Liver (tissue), 9 donors: ENCODE results near the gene RAI14. TPM values are rescaled to one million over a fixed set of nuclear protein-coding genes. Genes with fewer than 3 reads are reported as not detected.

Source experiments
- DNase-seq: peaks from one replicate; pipeline ENCODE4 v3.0.0-alpha.2; 2017; ENCODE audit warnings: low spot score
- H3K27ac ChIP-seq, 2 donors: one replicate each; pipeline ENCODE4 v1.7.0; 2013; ENCODE audit warnings: inconsistent platforms in 2 of 2, low read length in 2 of 2, control low read depth in 1 of 2, low read depth in 1 of 2, mild to moderate bottlenecking in 1 of 2
- H3K27me3 ChIP-seq, 4 donors: one replicate each; pipeline versions ENCODE4 v1.6.1 to v1.7.0; 2013; ENCODE audit warnings: low read length in 3 of 4, inconsistent platforms in 1 of 4, mild to moderate bottlenecking in 1 of 4, moderate library complexity in 1 of 4; ENCODE audit not compliant: control insufficient read depth in 4 of 4, insufficient read depth in 4 of 4
- H3K36me3 ChIP-seq, 4 donors: one replicate each; pipeline versions ENCODE4 v1.6.1 to v1.7.0; 2013; ENCODE audit warnings: low read length in 3 of 4, mild to moderate bottlenecking in 3 of 4, low read depth in 1 of 4, moderate library complexity in 1 of 4; ENCODE audit not compliant: control insufficient read depth in 4 of 4, insufficient read depth in 3 of 4
- H3K4me1 ChIP-seq, 4 donors: one replicate each; pipeline versions ENCODE4 v1.6.1 to v1.7.0; 2013; ENCODE audit warnings: low read length in 3 of 4, mild to moderate bottlenecking in 3 of 4, moderate library complexity in 1 of 4; ENCODE audit not compliant: control insufficient read depth in 4 of 4, insufficient read depth in 4 of 4
- H3K4me3 ChIP-seq, 3 donors: one replicate each; pipeline versions ENCODE4 v1.6.1 to v1.7.0; 2013; ENCODE audit warnings: low read length in 3 of 3, control low read depth in 1 of 3, low read depth in 1 of 3, mild to moderate bottlenecking in 1 of 3
- H3K9ac ChIP-seq, 2 donors: one replicate each; pipeline ENCODE4 v1.7.0; 2013; ENCODE audit warnings: low read length in 2 of 2, mild to moderate bottlenecking in 2 of 2, moderate library complexity in 2 of 2, control low read depth in 1 of 2, low read depth in 1 of 2
- H3K9me3 ChIP-seq, 4 donors: one replicate each; pipeline versions ENCODE4 v1.6.1 to v1.7.0; 2013; ENCODE audit warnings: low read length in 3 of 4; ENCODE audit not compliant: control insufficient read depth in 4 of 4
- EGR1 ChIP-seq, 2 donors: IDR thresholded peaks; 2 replicates each; pipeline ENCODE4 v1.6.1; 2016 to 2018; ENCODE audit warnings: antibody characterized with exemption in 2 of 2, low read depth in 2 of 2
- FOXA1 ChIP-seq: IDR thresholded peaks from 2 replicates; pipeline ENCODE4 v1.6.1; 2016; ENCODE audit warnings: antibody characterized with exemption
- FOXA2 ChIP-seq: IDR thresholded peaks from 2 replicates; pipeline ENCODE4 v1.6.1; 2016; ENCODE audit warnings: antibody characterized with exemption
- GABPA ChIP-seq, 2 donors: IDR thresholded peaks in 1 of 2; conservative IDR thresholded peaks in 1 of 2; 2 replicates each; pipeline ENCODE4 v1.6.1; 2016; ENCODE audit warnings: antibody characterized with exemption in 2 of 2, mild to moderate bottlenecking in 1 of 2, moderate library complexity in 1 of 2
- HNF4A ChIP-seq, 2 donors: conservative IDR thresholded peaks; 2 replicates each; pipeline ENCODE4 v1.6.1; 2016; ENCODE audit warnings: antibody characterized with exemption in 2 of 2, mild to moderate bottlenecking in 2 of 2
- HNF4G ChIP-seq: IDR thresholded peaks from 2 replicates; pipeline ENCODE4 v1.6.1; 2016; ENCODE audit warnings: antibody characterized with exemption
- JUND ChIP-seq, 2 donors: IDR thresholded peaks; 2 replicates each; pipeline ENCODE4 v1.6.1; 2016; ENCODE audit warnings: antibody characterized with exemption in 2 of 2
- MAX ChIP-seq: IDR thresholded peaks from 2 replicates; pipeline ENCODE4 v1.6.1; 2016; ENCODE audit warnings: antibody characterized with exemption
- RAD21 ChIP-seq, 2 donors: IDR thresholded peaks; 2 replicates each; pipeline ENCODE4 v1.6.1; 2016; ENCODE audit warnings: antibody characterized with exemption in 2 of 2, mild to moderate bottlenecking in 2 of 2
- RXRA ChIP-seq, 2 donors: IDR thresholded peaks; 2 replicates each; pipeline ENCODE4 v1.6.1; 2017 to 2018; ENCODE audit warnings: antibody characterized with exemption in 2 of 2, mild to moderate bottlenecking in 1 of 2
- SP1 ChIP-seq: IDR thresholded peaks from 2 replicates; pipeline ENCODE4 v1.6.1; 2018; ENCODE audit warnings: antibody characterized with exemption, mild to moderate bottlenecking
- TAF1 ChIP-seq: conservative IDR thresholded peaks from 2 replicates; pipeline ENCODE4 v1.6.1; 2016; ENCODE audit warnings: antibody characterized with exemption, mild to moderate bottlenecking
- YY1 ChIP-seq: IDR thresholded peaks from 2 replicates; pipeline ENCODE4 v1.6.1; 2016; ENCODE audit warnings: antibody characterized with exemption, mild to moderate bottlenecking
- ZBTB33 ChIP-seq: IDR thresholded peaks from 2 replicates; pipeline ENCODE4 v1.6.1; 2016; ENCODE audit warnings: antibody characterized with exemption
- WGBS: extraction: QIAGEN DNeasy Blood & Tissue Kit; methylation state at CpG from one replicate; pipeline ENCODE4 v1.1.7; 2013; 5-methylcytosine and 5-hydroxymethylcytosine counted together
- polyA plus RNA-seq, 2 donors: library from polyadenylated mRNA; stranded (reverse) in 1 of 2; unstranded in 1 of 2; fragments of 200-250 nt in 1 of 2; fragments of >200 nt in 1 of 2; fragmentation: Nextera tagmentation in 1 of 2; extraction: Ambion mirVana in 1 of 2; gene quantifications; one replicate each; pipeline versions ENCODE4 v1.2.1 to v1.2.3, GENCODE V29; 2013 to 2015
- total RNA-seq, 2 donors: library from RNA; depleted of rRNA; stranded (reverse); fragments of >200 nt; gene quantifications; one replicate each; pipeline ENCODE4 v1.2.3, GENCODE V29; 2014
- TF ChIP-seq, protein P1 (sequence below): IDR thresholded peaks from 2 replicates; pipeline ENCODE4 v1.6.1; 2016; ENCODE audit warnings: antibody characterized with exemption, mild to moderate bottlenecking
- TF ChIP-seq, protein P2 (sequence below): IDR thresholded peaks from 2 replicates; pipeline ENCODE4 v1.6.1; 2016; ENCODE audit warnings: antibody characterized with exemption
- donor health status: healthy.
- donor health status: healthy.
- donor health status: healthy.
- donor health status: healthy.
- donor health status: healthy.

The RAI14 gene
- total and polyA plus RNA-seq, 4 donors: 7.8 to 21.4 (median 11.4) TPM

- no peak overlapping the region for H3K27ac ChIP-seq
- no peaks in the 10 kb centered on the region for H3K36me3 ChIP-seq
- peaks cover 10 to 51% (median 20%) of the 10 kb centered on the region in 4 donors for H3K4me1 ChIP-seq
- DNase-seq: no peak
- WGBS: 72% methylated on average over 4 of the region's 4 CpGs
- no peak overlapping the region for H3K9ac ChIP-seq
- TF ChIP-seq ZBTB33 (no peak), RAD21 (IDR thresholded peaks at IDR 0.05) (no peak), HNF4A (conservative IDR thresholded peaks at IDR 0.05) (no peak), FOXA1 (no peak), MAX (no peak), TAF1 (no peak), FOXA2 (no peak)
- TF ChIP-seq, protein P1, sequence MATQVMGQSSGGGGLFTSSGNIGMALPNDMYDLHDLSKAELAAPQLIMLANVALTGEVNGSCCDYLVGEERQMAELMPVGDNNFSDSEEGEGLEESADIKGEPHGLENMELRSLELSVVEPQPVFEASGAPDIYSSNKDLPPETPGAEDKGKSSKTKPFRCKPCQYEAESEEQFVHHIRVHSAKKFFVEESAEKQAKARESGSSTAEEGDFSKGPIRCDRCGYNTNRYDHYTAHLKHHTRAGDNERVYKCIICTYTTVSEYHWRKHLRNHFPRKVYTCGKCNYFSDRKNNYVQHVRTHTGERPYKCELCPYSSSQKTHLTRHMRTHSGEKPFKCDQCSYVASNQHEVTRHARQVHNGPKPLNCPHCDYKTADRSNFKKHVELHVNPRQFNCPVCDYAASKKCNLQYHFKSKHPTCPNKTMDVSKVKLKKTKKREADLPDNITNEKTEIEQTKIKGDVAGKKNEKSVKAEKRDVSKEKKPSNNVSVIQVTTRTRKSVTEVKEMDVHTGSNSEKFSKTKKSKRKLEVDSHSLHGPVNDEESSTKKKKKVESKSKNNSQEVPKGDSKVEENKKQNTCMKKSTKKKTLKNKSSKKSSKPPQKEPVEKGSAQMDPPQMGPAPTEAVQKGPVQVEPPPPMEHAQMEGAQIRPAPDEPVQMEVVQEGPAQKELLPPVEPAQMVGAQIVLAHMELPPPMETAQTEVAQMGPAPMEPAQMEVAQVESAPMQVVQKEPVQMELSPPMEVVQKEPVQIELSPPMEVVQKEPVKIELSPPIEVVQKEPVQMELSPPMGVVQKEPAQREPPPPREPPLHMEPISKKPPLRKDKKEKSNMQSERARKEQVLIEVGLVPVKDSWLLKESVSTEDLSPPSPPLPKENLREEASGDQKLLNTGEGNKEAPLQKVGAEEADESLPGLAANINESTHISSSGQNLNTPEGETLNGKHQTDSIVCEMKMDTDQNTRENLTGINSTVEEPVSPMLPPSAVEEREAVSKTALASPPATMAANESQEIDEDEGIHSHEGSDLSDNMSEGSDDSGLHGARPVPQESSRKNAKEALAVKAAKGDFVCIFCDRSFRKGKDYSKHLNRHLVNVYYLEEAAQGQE: no peak
- TF ChIP-seq, protein P2, sequence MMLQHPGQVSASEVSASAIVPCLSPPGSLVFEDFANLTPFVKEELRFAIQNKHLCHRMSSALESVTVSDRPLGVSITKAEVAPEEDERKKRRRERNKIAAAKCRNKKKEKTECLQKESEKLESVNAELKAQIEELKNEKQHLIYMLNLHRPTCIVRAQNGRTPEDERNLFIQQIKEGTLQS: no peak
- H3K27me3 ChIP-seq: no peaks in the 10 kb centered on the region
- no peaks in the 10 kb centered on the region for H3K9me3 ChIP-seq
- no peak overlapping the region for H3K4me3 ChIP-seq
Observed at GRCh38 chr5:34684281-34684979, 28.3 kb downstream of the RAI14 start.

- WGBS: 95% methylated on average over 4 of the region's 4 CpGs
- Histone ChIP-seq H3K9ac (no peak overlapping the region), H3K27me3 (no peaks in the 10 kb centered on the region), H3K27ac (no peak overlapping the region), H3K4me3 (no peak overlapping the region), H3K36me3 (no peaks in the 10 kb centered on the region), H3K9me3 (no peaks in the 10 kb centered on the region), H3K4me1 (peaks cover 9 to 46% (median 20%) of the 10 kb centered on the region in 4 donors)
- TF ChIP-seq, protein P1: no peak
- TF ChIP-seq HNF4G (no peak), RAD21 (IDR thresholded peaks at IDR 0.05) (no peak), FOXA1 (no peak), MAX (no peak), HNF4A (conservative IDR thresholded peaks at IDR 0.05) (no peak), GABPA (IDR thresholded peaks at IDR 0.05 in 1 of 2, conservative IDR thresholded peaks at IDR 0.05 in 1 of 2) (no peak), SP1 (no peak), EGR1 (IDR thresholded peaks at IDR 0.05; ENCODE audit: low read depth in 2 of 2) (no peak), JUND (IDR thresholded peaks at IDR 0.05) (no peak), FOXA2 (no peak), RXRA (IDR thresholded peaks at IDR 0.05) (no peak), ZBTB33 (no peak), TAF1 (no peak), YY1 (no peak)
- DNase-seq: no peak
Observed at GRCh38 chr5:34684980-34685352, 28.8 kb downstream of the RAI14 start.
